NB4 (cell line): Measurements from ENCODE around the gene AHDC1.
A peak's percentile ranks its signal among the peaks of the same experiment; 100 is the strongest.

Experiments
- MAX ChIP-seq: IDR thresholded peaks from 2 replicates; pipeline ENCODE4 v1.6.1; 2011; ENCODE audit warnings: low read depth, low read length
- POLR2A ChIP-seq: IDR thresholded peaks from 2 replicates; pipeline ENCODE4 v1.6.1; 2011; ENCODE audit warnings: mild to moderate bottlenecking; ENCODE audit not compliant: insufficient read length; ENCODE audit errors: extremely low read depth
- TF ChIP-seq, protein P1 (sequence below): IDR thresholded peaks from one replicate; pipeline ENCODE4 v1.5.1; 2012; ENCODE audit warnings: low read depth, low read length

DNA sequence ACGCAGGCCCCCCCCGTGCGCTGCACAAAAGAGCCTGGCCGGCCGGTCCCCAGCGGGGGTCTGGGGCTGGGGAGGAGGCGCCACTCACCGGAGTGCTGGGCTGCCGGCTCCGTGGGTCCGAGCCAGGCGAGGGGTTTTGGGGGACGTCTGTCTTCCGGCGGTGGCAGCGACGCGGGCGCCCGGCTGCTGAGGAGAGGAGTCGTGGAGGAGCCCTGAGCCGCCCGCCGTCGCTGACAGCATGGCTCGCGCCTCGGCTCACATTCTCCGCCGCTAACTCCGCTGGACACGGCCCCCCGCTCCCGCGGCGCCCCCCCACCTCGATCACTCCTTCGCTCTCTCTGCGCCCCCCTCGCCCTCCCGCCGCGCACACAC, 649 bp downstream of the AHDC1 start:
- TF ChIP-seq, protein P1, sequence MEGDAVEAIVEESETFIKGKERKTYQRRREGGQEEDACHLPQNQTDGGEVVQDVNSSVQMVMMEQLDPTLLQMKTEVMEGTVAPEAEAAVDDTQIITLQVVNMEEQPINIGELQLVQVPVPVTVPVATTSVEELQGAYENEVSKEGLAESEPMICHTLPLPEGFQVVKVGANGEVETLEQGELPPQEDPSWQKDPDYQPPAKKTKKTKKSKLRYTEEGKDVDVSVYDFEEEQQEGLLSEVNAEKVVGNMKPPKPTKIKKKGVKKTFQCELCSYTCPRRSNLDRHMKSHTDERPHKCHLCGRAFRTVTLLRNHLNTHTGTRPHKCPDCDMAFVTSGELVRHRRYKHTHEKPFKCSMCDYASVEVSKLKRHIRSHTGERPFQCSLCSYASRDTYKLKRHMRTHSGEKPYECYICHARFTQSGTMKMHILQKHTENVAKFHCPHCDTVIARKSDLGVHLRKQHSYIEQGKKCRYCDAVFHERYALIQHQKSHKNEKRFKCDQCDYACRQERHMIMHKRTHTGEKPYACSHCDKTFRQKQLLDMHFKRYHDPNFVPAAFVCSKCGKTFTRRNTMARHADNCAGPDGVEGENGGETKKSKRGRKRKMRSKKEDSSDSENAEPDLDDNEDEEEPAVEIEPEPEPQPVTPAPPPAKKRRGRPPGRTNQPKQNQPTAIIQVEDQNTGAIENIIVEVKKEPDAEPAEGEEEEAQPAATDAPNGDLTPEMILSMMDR = no peak
- TF ChIP-seq POLR2A (no peak), MAX (peak; percentile 46)
